Natural killer cell (primary cell): ENCODE results near the gene NTHL1. TPM values are rescaled to one million over a fixed set of nuclear protein-coding genes. Genes with fewer than 3 reads are reported as not detected.

Experiments
- ATAC-seq, 3 donors: fragments of 150-1000 bp in 2 of 3; fragments of 200-7000 bp in 1 of 3; cut with Tn5 transposase; 1 replicate in 1 of 3; 2 replicates in 2 of 3; pipeline ENCODE4 v1.10.0; 2021; ENCODE audit warnings: mild to moderate bottlenecking in 2 of 3, moderate library complexity in 2 of 3
- DNase-seq, 2 donors: peaks; one replicate each; pipeline versions ENCODE4 v3.0.0 to v3.0.0-alpha.2; 2013 to 2021; ENCODE audit warnings: mixed read lengths in 1 of 2
- H3K27ac ChIP-seq: one replicate; pipeline ENCODE4 v1.5.1; 2013; ENCODE audit warnings: mild to moderate bottlenecking, low read length
- H3K27me3 ChIP-seq: one replicate; pipeline ENCODE4 v1.6.1; 2013; ENCODE audit warnings: low read length; ENCODE audit not compliant: control insufficient read depth, insufficient read depth
- H3K36me3 ChIP-seq: one replicate; pipeline ENCODE4 v1.6.1; 2013; ENCODE audit warnings: low read length; ENCODE audit not compliant: control insufficient read depth, insufficient read depth
- H3K4me1 ChIP-seq: one replicate; pipeline ENCODE4 v1.6.1; 2013; ENCODE audit warnings: low read length; ENCODE audit not compliant: control insufficient read depth, insufficient read depth
- H3K4me3 ChIP-seq: one replicate; pipeline ENCODE4 v1.5.1; 2013; ENCODE audit warnings: low read length
- H3K9me3 ChIP-seq: one replicate; pipeline ENCODE4 v1.6.1; 2013; ENCODE audit warnings: low read length; ENCODE audit not compliant: control insufficient read depth, insufficient read depth
- H3K27ac Mint-ChIP-seq, 2 donors: one replicate each; pipeline ENCODE4 v1.8.0; 2022; ENCODE audit warnings: mild to moderate bottlenecking in 2 of 2, mixed read lengths in 2 of 2, moderate library complexity in 1 of 2
- H3K27me3 Mint-ChIP-seq, 2 donors: one replicate each; pipeline ENCODE4 v1.8.0; 2022; ENCODE audit warnings: low read depth in 2 of 2, mixed read lengths in 2 of 2
- H3K36me3 Mint-ChIP-seq: one replicate; pipeline ENCODE4 v1.8.0; 2022; ENCODE audit warnings: mixed read lengths
- H3K4me1 Mint-ChIP-seq, 2 donors: one replicate each; pipeline ENCODE4 v1.8.0; 2022; ENCODE audit warnings: mixed read lengths in 2 of 2
- H3K4me3 Mint-ChIP-seq: one replicate; pipeline ENCODE4 v1.8.0; 2022; ENCODE audit warnings: mild to moderate bottlenecking, moderate library complexity, mixed read lengths
- H3K9me3 Mint-ChIP-seq, 2 donors: one replicate each; pipeline ENCODE4 v1.8.0; 2022; ENCODE audit warnings: mixed read lengths in 2 of 2
- WGBS: methylation state at CpG from one replicate; pipeline ENCODE4 v1.1.7; 2013; ENCODE audit warnings: missing lambda C conversion rate; ENCODE audit not compliant: insufficient coverage; 5-methylcytosine and 5-hydroxymethylcytosine counted together
- intact Hi-C: fragments of 100-400 bp; cut with micrococcal nuclease; formaldehyde crosslinking; loops from one replicate; pipeline ENCODE4 v1.14.2; 2022
- total RNA-seq, 4 donors: library from RNA; stranded (reverse); fragments of 120-200 nt in 1 of 4; gene quantifications; one replicate each; pipeline versions ENCODE4 v1.2.3 to v1.2.4, GENCODE V29; 2013 to 2022
- TF ChIP-seq, protein P1 (sequence below): fragments of 200-600 bp; IDR thresholded peaks from one replicate; pipeline ENCODE4 v1.8.0; 2022; ENCODE audit warnings: antibody characterized with exemption

Gene NTHL1
- total RNA-seq, 3 donors from 2014 or later (not counting 1 experiment from before 2014, with no cell fraction given), result 8.7 to 12.9 (median 9.7) TPM

DNA sequence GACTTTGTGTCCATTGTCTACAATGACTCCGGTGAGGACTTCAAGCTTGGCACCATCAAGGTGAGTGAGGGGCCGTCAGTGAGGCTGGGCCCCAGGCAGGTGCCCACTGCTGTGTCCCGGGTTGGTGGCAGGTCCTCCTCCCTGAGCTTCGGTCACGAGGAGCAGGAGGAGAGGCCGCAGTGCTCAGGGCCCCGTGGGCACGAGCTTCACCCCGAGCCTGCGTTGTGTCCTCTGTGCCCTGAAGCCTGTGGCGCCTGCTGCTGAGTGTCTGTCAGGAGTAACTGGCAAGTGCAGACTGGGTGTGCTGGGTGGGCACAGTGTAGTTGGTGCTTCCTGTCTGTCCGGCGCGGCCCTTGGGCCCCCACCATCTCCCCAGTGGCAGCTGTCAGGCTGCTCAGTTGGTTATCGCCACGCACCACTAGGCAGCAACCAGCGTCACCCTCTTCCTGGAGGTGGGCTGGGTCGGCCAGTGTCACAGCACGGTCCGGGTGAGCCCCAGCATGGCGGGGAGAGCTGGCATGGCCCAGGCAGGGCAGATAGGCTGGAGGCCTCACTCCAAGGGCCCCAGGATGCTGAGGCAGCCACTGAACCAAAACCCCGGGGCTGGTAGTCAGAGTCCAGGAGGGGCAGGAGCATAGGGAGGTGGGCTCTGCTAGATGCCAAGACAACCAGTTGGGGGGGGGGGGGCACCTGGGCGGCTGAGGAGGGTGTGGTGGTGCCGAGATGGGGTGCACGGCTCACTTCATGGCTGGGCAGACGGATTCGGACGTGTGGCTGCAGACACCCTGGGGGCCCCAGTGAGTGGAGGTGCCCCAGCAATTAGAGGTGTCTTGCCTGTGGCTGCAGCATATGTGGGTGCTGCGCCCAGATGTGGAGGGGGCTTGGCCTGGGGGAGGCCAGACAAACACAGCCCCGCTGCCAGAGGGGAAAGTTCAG is 39.4 kb upstream of the NTHL1 start:
- no peak for DNase-seq
- ATAC-seq, result no peak
- Histone ChIP-seq H3K9me3 (no peaks in the 10 kb centered on the region), H3K4me3 (no peak overlapping the region), H3K4me1 (no peaks in the 10 kb centered on the region), H3K36me3 (peaks cover 64% of the 10 kb centered on the region), H3K27me3 (no peaks in the 10 kb centered on the region), H3K27ac (no peak overlapping the region)
- Mint-ChIP-seq H3K27ac (no peak overlapping the region), H3K4me3 (no peak overlapping the region), H3K4me1 (peaks cover 0 to 4% of the 10 kb centered on the region in 2 donors), H3K36me3 (no peaks in the 10 kb centered on the region), H3K27me3 (no peaks in the 10 kb centered on the region), H3K9me3 (no peaks in the 10 kb centered on the region)
- TF ChIP-seq, protein P1, sequence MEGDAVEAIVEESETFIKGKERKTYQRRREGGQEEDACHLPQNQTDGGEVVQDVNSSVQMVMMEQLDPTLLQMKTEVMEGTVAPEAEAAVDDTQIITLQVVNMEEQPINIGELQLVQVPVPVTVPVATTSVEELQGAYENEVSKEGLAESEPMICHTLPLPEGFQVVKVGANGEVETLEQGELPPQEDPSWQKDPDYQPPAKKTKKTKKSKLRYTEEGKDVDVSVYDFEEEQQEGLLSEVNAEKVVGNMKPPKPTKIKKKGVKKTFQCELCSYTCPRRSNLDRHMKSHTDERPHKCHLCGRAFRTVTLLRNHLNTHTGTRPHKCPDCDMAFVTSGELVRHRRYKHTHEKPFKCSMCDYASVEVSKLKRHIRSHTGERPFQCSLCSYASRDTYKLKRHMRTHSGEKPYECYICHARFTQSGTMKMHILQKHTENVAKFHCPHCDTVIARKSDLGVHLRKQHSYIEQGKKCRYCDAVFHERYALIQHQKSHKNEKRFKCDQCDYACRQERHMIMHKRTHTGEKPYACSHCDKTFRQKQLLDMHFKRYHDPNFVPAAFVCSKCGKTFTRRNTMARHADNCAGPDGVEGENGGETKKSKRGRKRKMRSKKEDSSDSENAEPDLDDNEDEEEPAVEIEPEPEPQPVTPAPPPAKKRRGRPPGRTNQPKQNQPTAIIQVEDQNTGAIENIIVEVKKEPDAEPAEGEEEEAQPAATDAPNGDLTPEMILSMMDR, result no peak
- intact Hi-C loops, result no loop called here
- WGBS, result 91% methylated on average over 29 of the region's 30 CpGs

DNA sequence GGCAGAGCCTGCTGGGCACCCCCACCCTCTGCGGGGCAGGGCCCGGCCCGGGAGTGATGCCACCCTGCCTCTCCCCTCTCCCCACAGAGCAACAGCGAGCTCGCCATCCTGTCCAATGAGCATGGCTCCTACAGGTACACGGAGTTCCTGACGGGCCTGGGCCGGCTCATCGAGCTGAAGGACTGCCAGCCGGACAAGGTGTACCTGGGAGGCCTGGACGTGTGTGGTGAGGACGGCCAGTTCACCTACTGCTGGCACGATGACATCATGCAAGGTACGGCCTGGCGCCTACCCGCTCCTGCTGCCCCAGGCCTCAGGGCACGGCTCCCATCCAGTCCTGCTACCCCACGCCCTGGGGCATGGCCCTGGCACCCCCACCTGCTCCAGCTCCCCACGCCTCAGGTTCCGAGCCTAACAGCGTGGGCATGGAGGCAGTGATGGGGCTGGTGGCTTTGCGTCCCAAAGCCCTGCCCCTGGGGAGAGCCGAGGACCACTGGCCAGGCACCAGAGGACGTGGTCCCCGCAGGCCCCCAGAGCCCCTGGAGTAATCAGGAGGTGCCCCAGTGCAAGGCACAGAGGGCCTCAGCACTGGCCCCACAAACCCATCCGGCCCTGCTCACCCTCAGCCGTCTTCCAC is 38.6 kb upstream of the NTHL1 start:
- no peaks in the 10 kb centered on the region for H3K27me3 Mint-ChIP-seq
- Histone ChIP-seq H3K9me3 (no peaks in the 10 kb centered on the region), H3K4me1 (no peaks in the 10 kb centered on the region), H3K36me3 (peaks cover 73% of the 10 kb centered on the region), H3K27me3 (no peaks in the 10 kb centered on the region), H3K27ac (no peak overlapping the region), H3K4me3 (no peak overlapping the region)
- TF ChIP-seq, protein P1, result no peak
- peaks cover 0 to 4% of the 10 kb centered on the region in 2 donors for H3K4me1 Mint-ChIP-seq
- intact Hi-C loops, result no loop called here
- H3K4me3 Mint-ChIP-seq, result no peak overlapping the region
- H3K27ac Mint-ChIP-seq, result no peak overlapping the region
- WGBS, result 97% methylated on average over 27 of the region's 27 CpGs
- H3K9me3 Mint-ChIP-seq, result no peaks in the 10 kb centered on the region
- ATAC-seq (no peak), DNase-seq (no peak)
- no peaks in the 10 kb centered on the region for H3K36me3 Mint-ChIP-seq

GRCh38 chr16:2085669-2086068 is 38.0 kb upstream of the NTHL1 start:
- peaks cover 0 to 4% of the 10 kb centered on the region in 2 donors for H3K4me1 Mint-ChIP-seq
- no peak overlapping the region for H3K27ac ChIP-seq
- no peak overlapping the region for H3K4me3 ChIP-seq
- no peaks in the 10 kb centered on the region for H3K9me3 Mint-ChIP-seq
- intact Hi-C loops, result no loop called here
- H3K27me3 Mint-ChIP-seq, result no peaks in the 10 kb centered on the region
- TF ChIP-seq, protein P1, result no peak
- DNase-seq, result no peak
- ATAC-seq, result no peak
- no peaks in the 10 kb centered on the region for H3K4me1 ChIP-seq
- no peak overlapping the region for H3K27ac Mint-ChIP-seq
- no peak overlapping the region for H3K4me3 Mint-ChIP-seq
- no peaks in the 10 kb centered on the region for H3K9me3 ChIP-seq
- no peaks in the 10 kb centered on the region for H3K27me3 ChIP-seq
- H3K36me3 ChIP-seq, result peaks cover 77% of the 10 kb centered on the region
- 89% methylated on average over 14 of the region's 14 CpGs for WGBS
- no peaks in the 10 kb centered on the region for H3K36me3 Mint-ChIP-seq
